WTC11 (cell line): ENCODE data around the gene MMP24OS. TPM values are rescaled to one million over a fixed set of nuclear protein-coding genes. Genes with fewer than 3 reads are reported as not detected.

Experiments
- ATAC-seq: fragments of 200-7000 bp; cut with Tn5 transposase; 2 replicates; pipeline ENCODE4 v1.10.0; 2021; ENCODE audit warnings: mild to moderate bottlenecking, moderate library complexity
- CTCF ChIA-PET: fragments of 300-600 bp; sonication (Branson Sonifier 250); formaldehyde crosslinking; loops from one replicate; lab custom pipeline; 2021; ENCODE audit warnings: antibody characterized with exemption; lab: Charles Lee
- POLR2A ChIA-PET: fragments of 350-600 bp; sonication (Branson Sonifier 250); formaldehyde crosslinking; loops from one replicate; lab custom pipeline; 2021; ENCODE audit warnings: antibody characterized with exemption; lab: Charles Lee
- DNase-seq: peaks from one replicate; pipeline ENCODE4 v3.0.0; 2021; ENCODE audit warnings: low spot score
- H3K27ac Mint-ChIP-seq: 2 replicates; pipeline ENCODE4 v1.8.0; 2021; ENCODE audit warnings: mixed read lengths
- H3K27me3 Mint-ChIP-seq: 2 replicates; pipeline ENCODE4 v1.8.0; 2021; ENCODE audit warnings: low read depth, mild to moderate bottlenecking, moderate library complexity, mixed read lengths
- H3K36me3 Mint-ChIP-seq: 2 replicates; pipeline ENCODE4 v1.8.0; 2021; ENCODE audit warnings: mixed read lengths
- H3K4me1 Mint-ChIP-seq: 2 replicates; pipeline ENCODE4 v1.8.0; 2022; ENCODE audit warnings: mixed read lengths
- H3K4me3 Mint-ChIP-seq: 2 replicates; pipeline ENCODE4 v1.8.0; 2021; ENCODE audit warnings: mild to moderate bottlenecking, moderate library complexity, mixed read lengths
- H3K9me3 Mint-ChIP-seq: 2 replicates; pipeline ENCODE4 v1.8.0; 2021; ENCODE audit warnings: mixed read lengths
- CREM ChIP-seq: sonication (generic); formaldehyde crosslinking; IDR thresholded peaks from 2 replicates; pipeline ENCODE4 v1.8.1; 2022; ENCODE audit warnings: mild to moderate bottlenecking, missing genetic modification reagents, moderate library complexity
- GTF2I ChIP-seq: fragments of 250-450 bp; sonication (Bioruptor Pico); conservative IDR thresholded peaks from 2 replicates; pipeline ENCODE4 v1.4.0; 2021; ENCODE audit warnings: mild to moderate bottlenecking
- HMGA2 ChIP-seq: fragments of 250-450 bp; sonication (Bioruptor Pico); IDR thresholded peaks from 2 replicates; pipeline ENCODE4 v1.4.0; 2021; ENCODE audit warnings: mild to moderate bottlenecking, moderate library complexity
- NR1H2 ChIP-seq: sonication (generic); formaldehyde crosslinking; IDR thresholded peaks from 2 replicates; pipeline ENCODE4 v1.9.0; 2021; ENCODE audit warnings: mild to moderate bottlenecking, moderate library complexity, missing genetic modification reagents
- NR2C2 ChIP-seq: sonication (generic); formaldehyde crosslinking; IDR thresholded peaks from 2 replicates; pipeline ENCODE4 v1.8.0; 2022; ENCODE audit warnings: mild to moderate bottlenecking, missing genetic modification reagents
- SOX15 ChIP-seq: fragments of 250-450 bp; sonication (Bioruptor Pico); IDR thresholded peaks from 2 replicates; pipeline ENCODE4 v1.9.0; 2021; ENCODE audit warnings: mild to moderate bottlenecking
- ZNF121 ChIP-seq: sonication (generic); formaldehyde crosslinking; IDR thresholded peaks from 2 replicates; pipeline ENCODE4 v1.8.0; 2023; ENCODE audit warnings: missing genetic modification reagents
- ZNF263 ChIP-seq: sonication (generic); formaldehyde crosslinking; IDR thresholded peaks from 2 replicates; pipeline ENCODE4 v1.8.1; 2022; ENCODE audit warnings: low read depth, mild to moderate bottlenecking, moderate library complexity, missing genetic modification reagents
- total RNA-seq: library from RNA; stranded (reverse); gene quantifications from 3 replicates; pipeline ENCODE4 v1.2.3, GENCODE V29; 2021
- TF ChIP-seq, protein P1 (sequence below): sonication (generic); formaldehyde crosslinking; IDR thresholded peaks from 2 replicates; pipeline ENCODE4 v1.8.0; 2023; ENCODE audit warnings: missing genetic modification reagents
- TF ChIP-seq, protein P2 (sequence below): sonication (generic); formaldehyde crosslinking; IDR thresholded peaks from 2 replicates; pipeline ENCODE4 v1.8.0; 2023; ENCODE audit warnings: mild to moderate bottlenecking, missing genetic modification reagents
- TF ChIP-seq, protein P3 (sequence below): sonication (generic); formaldehyde crosslinking; IDR thresholded peaks from 2 replicates; pipeline ENCODE4 v1.8.0; 2022; ENCODE audit warnings: mild to moderate bottlenecking, missing genetic modification reagents
- TF ChIP-seq, protein P4 (sequence below): sonication (generic); formaldehyde crosslinking; IDR thresholded peaks from 2 replicates; pipeline ENCODE4 v1.8.0; 2022; ENCODE audit warnings: missing genetic modification reagents
- TF ChIP-seq, protein P5 (sequence below): sonication (generic); formaldehyde crosslinking; IDR thresholded peaks from 2 replicates; pipeline ENCODE4 v1.8.1; 2022; ENCODE audit warnings: mild to moderate bottlenecking, moderate library complexity, missing genetic modification reagents
- TF ChIP-seq, protein P6 (sequence below): fragments of 250-450 bp; sonication (Bioruptor Pico); conservative IDR thresholded peaks from 2 replicates; pipeline ENCODE4 v1.9.0; 2021; ENCODE audit warnings: mild to moderate bottlenecking
- TF ChIP-seq, protein P7 (sequence below): sonication (generic); formaldehyde crosslinking; conservative IDR thresholded peaks from 2 replicates; pipeline ENCODE4 v1.8.1; 2022; ENCODE audit warnings: mild to moderate bottlenecking, missing genetic modification reagents
- TF ChIP-seq, protein P8 (sequence below): sonication (generic); formaldehyde crosslinking; IDR thresholded peaks from 2 replicates; pipeline ENCODE4 v1.8.1; 2023; ENCODE audit warnings: mild to moderate bottlenecking, missing genetic modification reagents
- TF ChIP-seq, protein P9 (sequence below): fragments of 250-450 bp; sonication (Bioruptor Pico); IDR thresholded peaks from 2 replicates; pipeline ENCODE4 v1.9.0; 2021; ENCODE audit warnings: mild to moderate bottlenecking

Gene MMP24OS
- total RNA-seq, 1 experiment from 2014 or later = 50.6 TPM

DNA sequence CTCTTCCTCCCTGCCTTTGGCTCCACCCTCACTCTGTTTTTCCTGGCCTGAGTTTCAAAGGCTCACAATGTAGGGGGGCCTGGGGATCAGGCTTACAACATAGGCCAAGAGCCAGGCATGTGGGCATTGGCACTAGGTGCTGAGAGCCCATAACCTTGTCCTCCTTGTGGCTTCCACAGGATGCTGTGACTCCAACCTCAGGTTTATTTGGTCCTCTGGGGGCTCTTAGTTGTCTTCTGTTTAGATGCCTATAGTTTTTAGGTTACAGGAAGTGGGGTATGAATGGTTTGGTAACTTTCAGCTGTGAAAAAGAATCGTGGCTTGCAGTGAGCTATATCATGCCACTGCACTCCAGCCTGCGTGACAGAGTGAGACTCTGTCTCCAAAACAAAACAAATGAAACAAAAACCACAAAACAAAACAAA, 25.9 kb downstream of the MMP24OS start (continued):
- TF ChIP-seq, protein P1, sequence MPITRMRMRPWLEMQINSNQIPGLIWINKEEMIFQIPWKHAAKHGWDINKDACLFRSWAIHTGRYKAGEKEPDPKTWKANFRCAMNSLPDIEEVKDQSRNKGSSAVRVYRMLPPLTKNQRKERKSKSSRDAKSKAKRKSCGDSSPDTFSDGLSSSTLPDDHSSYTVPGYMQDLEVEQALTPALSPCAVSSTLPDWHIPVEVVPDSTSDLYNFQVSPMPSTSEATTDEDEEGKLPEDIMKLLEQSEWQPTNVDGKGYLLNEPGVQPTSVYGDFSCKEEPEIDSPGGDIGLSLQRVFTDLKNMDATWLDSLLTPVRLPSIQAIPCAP (CRISPR knock-in tag) = no peak
- TF ChIP-seq, protein P2, sequence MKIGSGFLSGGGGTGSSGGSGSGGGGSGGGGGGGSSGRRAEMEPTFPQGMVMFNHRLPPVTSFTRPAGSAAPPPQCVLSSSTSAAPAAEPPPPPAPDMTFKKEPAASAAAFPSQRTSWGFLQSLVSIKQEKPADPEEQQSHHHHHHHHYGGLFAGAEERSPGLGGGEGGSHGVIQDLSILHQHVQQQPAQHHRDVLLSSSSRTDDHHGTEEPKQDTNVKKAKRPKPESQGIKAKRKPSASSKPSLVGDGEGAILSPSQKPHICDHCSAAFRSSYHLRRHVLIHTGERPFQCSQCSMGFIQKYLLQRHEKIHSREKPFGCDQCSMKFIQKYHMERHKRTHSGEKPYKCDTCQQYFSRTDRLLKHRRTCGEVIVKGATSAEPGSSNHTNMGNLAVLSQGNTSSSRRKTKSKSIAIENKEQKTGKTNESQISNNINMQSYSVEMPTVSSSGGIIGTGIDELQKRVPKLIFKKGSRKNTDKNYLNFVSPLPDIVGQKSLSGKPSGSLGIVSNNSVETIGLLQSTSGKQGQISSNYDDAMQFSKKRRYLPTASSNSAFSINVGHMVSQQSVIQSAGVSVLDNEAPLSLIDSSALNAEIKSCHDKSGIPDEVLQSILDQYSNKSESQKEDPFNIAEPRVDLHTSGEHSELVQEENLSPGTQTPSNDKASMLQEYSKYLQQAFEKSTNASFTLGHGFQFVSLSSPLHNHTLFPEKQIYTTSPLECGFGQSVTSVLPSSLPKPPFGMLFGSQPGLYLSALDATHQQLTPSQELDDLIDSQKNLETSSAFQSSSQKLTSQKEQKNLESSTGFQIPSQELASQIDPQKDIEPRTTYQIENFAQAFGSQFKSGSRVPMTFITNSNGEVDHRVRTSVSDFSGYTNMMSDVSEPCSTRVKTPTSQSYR (CRISPR knock-in tag) = no peak
- TF ChIP-seq SOX15 (no peak), GTF2I (CRISPR knock-in tag) (no peak), ZNF121 (CRISPR knock-in tag) (no peak), NR2C2 (CRISPR knock-in tag) (no peak)
- TF ChIP-seq, protein P3, sequence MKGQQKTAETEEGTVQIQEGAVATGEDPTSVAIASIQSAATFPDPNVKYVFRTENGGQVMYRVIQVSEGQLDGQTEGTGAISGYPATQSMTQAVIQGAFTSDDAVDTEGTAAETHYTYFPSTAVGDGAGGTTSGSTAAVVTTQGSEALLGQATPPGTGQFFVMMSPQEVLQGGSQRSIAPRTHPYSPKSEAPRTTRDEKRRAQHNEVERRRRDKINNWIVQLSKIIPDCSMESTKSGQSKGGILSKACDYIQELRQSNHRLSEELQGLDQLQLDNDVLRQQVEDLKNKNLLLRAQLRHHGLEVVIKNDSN = no peak
- TF ChIP-seq, protein P4, sequence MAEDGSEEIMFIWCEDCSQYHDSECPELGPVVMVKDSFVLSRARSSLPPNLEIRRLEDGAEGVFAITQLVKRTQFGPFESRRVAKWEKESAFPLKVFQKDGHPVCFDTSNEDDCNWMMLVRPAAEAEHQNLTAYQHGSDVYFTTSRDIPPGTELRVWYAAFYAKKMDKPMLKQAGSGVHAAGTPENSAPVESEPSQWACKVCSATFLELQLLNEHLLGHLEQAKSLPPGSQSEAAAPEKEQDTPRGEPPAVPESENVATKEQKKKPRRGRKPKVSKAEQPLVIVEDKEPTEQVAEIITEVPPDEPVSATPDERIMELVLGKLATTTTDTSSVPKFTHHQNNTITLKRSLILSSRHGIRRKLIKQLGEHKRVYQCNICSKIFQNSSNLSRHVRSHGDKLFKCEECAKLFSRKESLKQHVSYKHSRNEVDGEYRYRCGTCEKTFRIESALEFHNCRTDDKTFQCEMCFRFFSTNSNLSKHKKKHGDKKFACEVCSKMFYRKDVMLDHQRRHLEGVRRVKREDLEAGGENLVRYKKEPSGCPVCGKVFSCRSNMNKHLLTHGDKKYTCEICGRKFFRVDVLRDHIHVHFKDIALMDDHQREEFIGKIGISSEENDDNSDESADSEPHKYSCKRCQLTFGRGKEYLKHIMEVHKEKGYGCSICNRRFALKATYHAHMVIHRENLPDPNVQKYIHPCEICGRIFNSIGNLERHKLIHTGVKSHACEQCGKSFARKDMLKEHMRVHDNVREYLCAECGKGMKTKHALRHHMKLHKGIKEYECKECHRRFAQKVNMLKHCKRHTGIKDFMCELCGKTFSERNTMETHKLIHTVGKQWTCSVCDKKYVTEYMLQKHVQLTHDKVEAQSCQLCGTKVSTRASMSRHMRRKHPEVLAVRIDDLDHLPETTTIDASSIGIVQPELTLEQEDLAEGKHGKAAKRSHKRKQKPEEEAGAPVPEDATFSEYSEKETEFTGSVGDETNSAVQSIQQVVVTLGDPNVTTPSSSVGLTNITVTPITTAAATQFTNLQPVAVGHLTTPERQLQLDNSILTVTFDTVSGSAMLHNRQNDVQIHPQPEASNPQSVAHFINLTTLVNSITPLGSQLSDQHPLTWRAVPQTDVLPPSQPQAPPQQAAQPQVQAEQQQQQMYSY = no peak
- TF ChIP-seq, protein P5, sequence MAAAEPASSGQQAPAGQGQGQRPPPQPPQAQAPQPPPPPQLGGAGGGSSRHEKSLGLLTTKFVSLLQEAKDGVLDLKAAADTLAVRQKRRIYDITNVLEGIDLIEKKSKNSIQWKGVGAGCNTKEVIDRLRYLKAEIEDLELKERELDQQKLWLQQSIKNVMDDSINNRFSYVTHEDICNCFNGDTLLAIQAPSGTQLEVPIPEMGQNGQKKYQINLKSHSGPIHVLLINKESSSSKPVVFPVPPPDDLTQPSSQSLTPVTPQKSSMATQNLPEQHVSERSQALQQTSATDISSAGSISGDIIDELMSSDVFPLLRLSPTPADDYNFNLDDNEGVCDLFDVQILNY (CRISPR knock-in tag) = no peak
- TF ChIP-seq, protein P6, sequence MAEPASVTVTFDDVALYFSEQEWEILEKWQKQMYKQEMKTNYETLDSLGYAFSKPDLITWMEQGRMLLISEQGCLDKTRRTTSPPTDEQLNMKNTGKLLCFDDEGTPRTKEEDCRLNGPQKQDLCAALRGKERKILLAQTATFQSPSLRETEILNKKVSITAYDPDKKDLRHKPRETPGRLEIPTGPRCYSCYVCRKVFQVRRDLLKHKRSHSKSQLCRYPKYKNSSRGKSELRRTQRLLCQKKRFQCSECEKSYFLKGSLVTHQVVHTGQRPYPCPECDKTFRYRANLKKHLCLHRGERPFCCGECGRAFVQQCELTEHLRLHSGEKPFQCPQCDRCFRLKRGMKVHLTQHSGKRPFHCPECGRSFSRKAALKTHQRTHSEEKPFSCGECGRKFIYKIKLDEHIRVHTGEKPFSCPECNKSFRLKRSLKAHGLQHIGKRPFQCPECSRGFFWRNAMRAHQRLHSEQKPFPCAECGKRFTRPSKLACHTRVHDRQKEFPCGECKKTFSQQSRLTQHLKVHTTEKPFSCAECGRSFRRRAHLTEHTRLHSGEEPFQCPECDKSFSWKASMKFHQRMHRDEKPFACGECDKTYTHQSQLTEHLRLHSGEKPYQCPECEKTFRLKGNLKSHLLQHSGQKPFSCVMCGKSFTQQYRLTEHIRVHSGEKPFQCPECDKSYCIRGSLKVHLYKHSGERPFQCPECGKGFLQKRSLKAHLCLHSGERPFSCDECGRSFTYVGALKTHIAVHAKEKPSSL = no peak

DNA sequence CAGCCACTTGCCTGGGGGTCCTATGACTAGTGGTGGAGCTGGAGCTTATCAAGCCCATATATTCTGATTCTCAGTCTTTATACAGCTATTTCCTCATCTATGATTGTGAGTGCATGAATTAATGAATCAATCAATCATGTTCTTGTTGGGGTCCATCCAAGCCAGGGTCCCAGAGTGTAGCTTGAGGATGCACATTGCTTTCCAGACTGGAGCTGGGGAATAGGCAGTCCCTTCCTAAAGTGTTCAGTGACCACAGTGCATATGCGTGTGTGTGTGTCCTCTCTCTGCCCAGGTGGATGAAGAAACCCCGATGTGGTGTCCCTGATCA, 26.3 kb downstream of the MMP24OS start:
- CTCF ChIA-PET = interaction anchor here (0.6 to 0.7 kb wide), 2 partner anchors 12 to 85 kb away, joined by 3 read pairs; no protein-coding TSS in a partner anchor
- POLR2A ChIA-PET = no interaction called here
- no peaks in the 10 kb centered on the region for H3K27me3 Mint-ChIP-seq
- H3K4me1 Mint-ChIP-seq = peaks cover 33% of the 10 kb centered on the region
- H3K9me3 Mint-ChIP-seq = no peaks in the 10 kb centered on the region
- no peaks in the 10 kb centered on the region; the same call in 1 of the 2 replicates for H3K36me3 Mint-ChIP-seq
- H3K27ac Mint-ChIP-seq = peak overlapping the region; percentile 82; the same call in 1 of the 2 replicates
- H3K4me3 Mint-ChIP-seq = no peak overlapping the region
- ATAC-seq (no peak), DNase-seq (no peak)
- TF ChIP-seq HMGA2 (CRISPR knock-in tag) (no peak), NR1H2 (CRISPR knock-in tag) (no peak), CREM (CRISPR knock-in tag) (no peak), ZNF263 (CRISPR knock-in tag) (no peak)
- TF ChIP-seq, protein P7, sequence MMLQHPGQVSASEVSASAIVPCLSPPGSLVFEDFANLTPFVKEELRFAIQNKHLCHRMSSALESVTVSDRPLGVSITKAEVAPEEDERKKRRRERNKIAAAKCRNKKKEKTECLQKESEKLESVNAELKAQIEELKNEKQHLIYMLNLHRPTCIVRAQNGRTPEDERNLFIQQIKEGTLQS = no peak
- TF ChIP-seq, protein P5 (CRISPR knock-in tag) = no peak
- TF ChIP-seq, protein P8, sequence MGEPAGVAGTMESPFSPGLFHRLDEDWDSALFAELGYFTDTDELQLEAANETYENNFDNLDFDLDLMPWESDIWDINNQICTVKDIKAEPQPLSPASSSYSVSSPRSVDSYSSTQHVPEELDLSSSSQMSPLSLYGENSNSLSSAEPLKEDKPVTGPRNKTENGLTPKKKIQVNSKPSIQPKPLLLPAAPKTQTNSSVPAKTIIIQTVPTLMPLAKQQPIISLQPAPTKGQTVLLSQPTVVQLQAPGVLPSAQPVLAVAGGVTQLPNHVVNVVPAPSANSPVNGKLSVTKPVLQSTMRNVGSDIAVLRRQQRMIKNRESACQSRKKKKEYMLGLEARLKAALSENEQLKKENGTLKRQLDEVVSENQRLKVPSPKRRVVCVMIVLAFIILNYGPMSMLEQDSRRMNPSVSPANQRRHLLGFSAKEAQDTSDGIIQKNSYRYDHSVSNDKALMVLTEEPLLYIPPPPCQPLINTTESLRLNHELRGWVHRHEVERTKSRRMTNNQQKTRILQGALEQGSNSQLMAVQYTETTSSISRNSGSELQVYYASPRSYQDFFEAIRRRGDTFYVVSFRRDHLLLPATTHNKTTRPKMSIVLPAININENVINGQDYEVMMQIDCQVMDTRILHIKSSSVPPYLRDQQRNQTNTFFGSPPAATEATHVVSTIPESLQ (CRISPR knock-in tag) = no peak
- TF ChIP-seq, protein P9, sequence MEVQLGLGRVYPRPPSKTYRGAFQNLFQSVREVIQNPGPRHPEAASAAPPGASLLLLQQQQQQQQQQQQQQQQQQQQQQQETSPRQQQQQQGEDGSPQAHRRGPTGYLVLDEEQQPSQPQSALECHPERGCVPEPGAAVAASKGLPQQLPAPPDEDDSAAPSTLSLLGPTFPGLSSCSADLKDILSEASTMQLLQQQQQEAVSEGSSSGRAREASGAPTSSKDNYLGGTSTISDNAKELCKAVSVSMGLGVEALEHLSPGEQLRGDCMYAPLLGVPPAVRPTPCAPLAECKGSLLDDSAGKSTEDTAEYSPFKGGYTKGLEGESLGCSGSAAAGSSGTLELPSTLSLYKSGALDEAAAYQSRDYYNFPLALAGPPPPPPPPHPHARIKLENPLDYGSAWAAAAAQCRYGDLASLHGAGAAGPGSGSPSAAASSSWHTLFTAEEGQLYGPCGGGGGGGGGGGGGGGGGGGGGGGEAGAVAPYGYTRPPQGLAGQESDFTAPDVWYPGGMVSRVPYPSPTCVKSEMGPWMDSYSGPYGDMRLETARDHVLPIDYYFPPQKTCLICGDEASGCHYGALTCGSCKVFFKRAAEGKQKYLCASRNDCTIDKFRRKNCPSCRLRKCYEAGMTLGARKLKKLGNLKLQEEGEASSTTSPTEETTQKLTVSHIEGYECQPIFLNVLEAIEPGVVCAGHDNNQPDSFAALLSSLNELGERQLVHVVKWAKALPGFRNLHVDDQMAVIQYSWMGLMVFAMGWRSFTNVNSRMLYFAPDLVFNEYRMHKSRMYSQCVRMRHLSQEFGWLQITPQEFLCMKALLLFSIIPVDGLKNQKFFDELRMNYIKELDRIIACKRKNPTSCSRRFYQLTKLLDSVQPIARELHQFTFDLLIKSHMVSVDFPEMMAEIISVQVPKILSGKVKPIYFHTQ (CRISPR knock-in tag) = no peak
